Measurements from ENCODE around the gene INPP4B.
A peak's percentile ranks its signal among the peaks of the same experiment; 100 is the strongest.

The INPP4B gene

GRCh38 chr4:142572071-142572470, 274.0 kb downstream of the INPP4B start:
- DNase-seq (ENCODE audit: low spot score): no peak

- peak; percentile 43 for DNase-seq (ENCODE audit: low spot score)
Observed at GRCh38 chr4:142567620-142568451, 278.3 kb downstream of the INPP4B start.

GRCh38 chr4:142567199-142567598, 278.9 kb downstream of the INPP4B start:
- peak; percentile 79 for DNase-seq (ENCODE audit: low spot score)

- DNase-seq (ENCODE audit: low spot score): peak; percentile 38
Observed at GRCh38 chr4:142566777-142567176, 279.3 kb downstream of the INPP4B start.

GRCh38 chr4:142566243-142566642, 279.9 kb downstream of the INPP4B start:
- no peak for DNase-seq (ENCODE audit: low spot score)

- peak; percentile 68 for DNase-seq (ENCODE audit: low spot score)
Observed at GRCh38 chr4:142565771-142566170, 280.3 kb downstream of the INPP4B start.

GRCh38 chr4:142563682-142564291, 282.3 kb downstream of the INPP4B start:
- no peak for DNase-seq (ENCODE audit: low spot score)

- DNase-seq (ENCODE audit: low spot score): no peak
Observed at GRCh38 chr4:142559986-142560385, 286.1 kb downstream of the INPP4B start.

GRCh38 chr4:142558851-142559250, 287.2 kb downstream of the INPP4B start:
- no peak for DNase-seq (ENCODE audit: low spot score)

- DNase-seq (ENCODE audit: low spot score): no peak
Observed at GRCh38 chr4:142557239-142557801, 288.8 kb downstream of the INPP4B start.

- DNase-seq (ENCODE audit: low spot score): peak; percentile 33
Observed at GRCh38 chr4:142556570-142557238, 289.4 kb downstream of the INPP4B start.

- DNase-seq (ENCODE audit: low spot score): peak; percentile 38
Observed at GRCh38 chr4:142556048-142556447, 290.1 kb downstream of the INPP4B start.

- DNase-seq (ENCODE audit: low spot score): no peak
Observed at GRCh38 chr4:142554412-142554811, 291.7 kb downstream of the INPP4B start.

GRCh38 chr4:142551517-142552305, 294.4 kb downstream of the INPP4B start:
- DNase-seq (ENCODE audit: low spot score): peak; percentile 48

GRCh38 chr4:142550965-142551364, 295.1 kb downstream of the INPP4B start:
- DNase-seq (ENCODE audit: low spot score): no peak

GRCh38 chr4:142549726-142550463, 296.2 kb downstream of the INPP4B start:
- DNase-seq (ENCODE audit: low spot score): peak; percentile 42

GRCh38 chr4:142549248-142549647, 296.9 kb downstream of the INPP4B start:
- no peak for DNase-seq (ENCODE audit: low spot score)

- no peak for DNase-seq (ENCODE audit: low spot score)
Observed at GRCh38 chr4:142548491-142548890, 297.6 kb downstream of the INPP4B start.

GRCh38 chr4:142547974-142548373, 298.1 kb downstream of the INPP4B start:
- no peak for DNase-seq (ENCODE audit: low spot score)

GRCh38 chr4:142544594-142544993, 301.5 kb downstream of the INPP4B start:
- no peak for DNase-seq (ENCODE audit: low spot score)

GRCh38 chr4:142544039-142544438, 302.1 kb downstream of the INPP4B start:
- DNase-seq (ENCODE audit: low spot score): no peak
